Right lung (tissue), 5 donors: ENCODE results near the gene TTLL11. TPM values are rescaled to one million over a fixed set of nuclear protein-coding genes. Genes with fewer than 3 reads are reported as not detected.

Experiments used
- DNase-seq, 2 donors: peaks; one replicate each; pipeline ENCODE4 v3.0.0-alpha.2; 2013
- polyA plus RNA-seq, 5 donors: library from polyadenylated mRNA; unstranded; fragments of 120-200 nt; gene quantifications; one replicate each; pipeline versions ENCODE4 v1.2.1 to v1.2.3, GENCODE V29; 2013; ENCODE audit warnings: inconsistent platforms in 1 of 5, low replicate concordance in 1 of 5; ENCODE audit not compliant: insufficient read length in 5 of 5, insufficient read depth in 1 of 5

The TTLL11 gene
- polyA plus RNA-seq, 5 donors = 8.3 to 11.7 (median 10.0) TPM

- DNase-seq = no peak
Measured at GRCh38 chr9:121786998-121787422, 306.1 kb downstream of the TTLL11 start.

DNA sequence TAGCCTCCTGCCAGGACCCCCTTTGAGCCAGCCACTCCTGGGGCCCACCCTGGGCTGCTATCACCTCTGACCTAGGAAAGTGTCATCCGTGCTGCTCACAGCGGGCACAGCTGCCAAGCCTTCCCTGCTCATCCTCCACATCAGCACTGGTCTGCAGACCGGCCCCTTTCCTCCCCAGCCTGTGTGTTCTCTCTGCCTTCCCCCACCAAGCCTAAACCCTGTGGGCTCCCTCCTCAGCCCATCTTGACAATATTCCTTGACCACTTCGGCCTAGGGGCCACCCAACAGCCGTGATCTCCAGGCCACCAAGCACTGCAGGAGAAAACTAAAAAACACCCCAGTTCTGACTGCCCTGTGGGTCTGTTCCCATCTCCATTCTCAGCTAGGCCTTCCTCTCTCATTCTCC lies 306.6 kb downstream of the TTLL11 start:
- DNase-seq = no peak

DNA sequence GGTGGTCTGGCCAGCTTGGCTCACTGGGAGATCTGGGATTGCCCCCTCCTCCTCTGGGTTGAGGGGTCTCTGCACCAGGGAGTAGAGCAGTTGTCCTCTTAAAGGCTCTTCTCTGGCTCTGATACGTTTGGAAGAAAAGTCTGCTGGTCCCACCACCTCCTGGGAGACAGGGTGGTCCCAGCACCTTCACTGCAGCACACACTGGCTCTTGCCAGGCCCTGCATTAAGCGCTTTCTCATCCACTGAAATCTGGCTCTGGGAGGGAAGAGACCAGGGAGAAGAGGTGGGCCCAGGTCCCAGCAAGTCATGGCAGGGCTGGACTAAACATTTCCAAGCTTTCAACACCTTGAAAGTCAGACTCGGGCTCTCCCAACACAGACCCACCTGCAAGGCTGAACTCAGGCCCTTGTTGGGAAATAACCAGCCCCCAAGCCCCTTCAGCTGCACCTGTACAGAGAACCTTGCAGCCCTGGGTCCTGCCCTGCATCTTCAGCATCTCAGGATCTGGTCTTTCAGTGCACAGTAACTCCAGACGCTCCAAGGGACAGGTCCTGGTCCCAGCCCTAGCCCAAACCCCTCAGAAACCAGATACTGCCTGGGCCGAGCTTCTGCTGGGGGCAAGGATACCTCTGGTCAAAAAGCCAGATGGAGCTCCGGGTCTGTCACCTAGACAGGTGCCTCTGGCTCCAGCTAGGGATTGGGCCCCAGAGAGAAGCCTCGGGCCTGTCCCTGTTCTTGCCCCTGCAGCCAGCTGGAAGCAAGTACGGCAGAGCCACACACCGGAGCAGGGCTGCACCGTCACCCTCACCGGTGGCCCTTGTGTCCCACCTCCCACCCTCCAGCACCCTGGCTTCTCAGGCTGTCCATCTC lies 307.2 kb downstream of the TTLL11 start:
- DNase-seq = no peak

- DNase-seq = peak; percentile 41 to 43
Measured at GRCh38 chr9:121784731-121785411, 308.2 kb downstream of the TTLL11 start.

GRCh38 chr9:121783521-121784507 lies 309.3 kb downstream of the TTLL11 start:
- no peak for DNase-seq

DNA sequence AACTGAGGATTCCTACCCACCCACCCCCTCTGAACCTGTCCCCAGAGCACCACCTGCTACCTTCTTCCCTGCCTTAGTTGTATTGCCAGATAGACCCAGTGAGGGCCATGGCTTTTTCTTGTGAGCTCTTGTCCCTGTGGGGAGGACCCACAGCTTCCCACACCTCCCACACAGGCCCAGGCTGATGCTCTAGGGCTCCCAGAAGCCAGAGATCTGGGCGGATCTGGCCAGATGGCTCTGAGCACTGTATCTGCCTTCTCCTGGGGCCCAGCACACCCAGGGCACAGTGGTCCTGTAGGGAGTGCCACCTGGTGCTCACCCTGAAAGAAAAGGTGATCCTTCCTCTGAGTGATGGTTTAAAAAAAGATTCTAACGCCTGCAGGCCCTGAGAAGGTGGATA lies 310.0 kb downstream of the TTLL11 start:
- DNase-seq = no peak

DNA sequence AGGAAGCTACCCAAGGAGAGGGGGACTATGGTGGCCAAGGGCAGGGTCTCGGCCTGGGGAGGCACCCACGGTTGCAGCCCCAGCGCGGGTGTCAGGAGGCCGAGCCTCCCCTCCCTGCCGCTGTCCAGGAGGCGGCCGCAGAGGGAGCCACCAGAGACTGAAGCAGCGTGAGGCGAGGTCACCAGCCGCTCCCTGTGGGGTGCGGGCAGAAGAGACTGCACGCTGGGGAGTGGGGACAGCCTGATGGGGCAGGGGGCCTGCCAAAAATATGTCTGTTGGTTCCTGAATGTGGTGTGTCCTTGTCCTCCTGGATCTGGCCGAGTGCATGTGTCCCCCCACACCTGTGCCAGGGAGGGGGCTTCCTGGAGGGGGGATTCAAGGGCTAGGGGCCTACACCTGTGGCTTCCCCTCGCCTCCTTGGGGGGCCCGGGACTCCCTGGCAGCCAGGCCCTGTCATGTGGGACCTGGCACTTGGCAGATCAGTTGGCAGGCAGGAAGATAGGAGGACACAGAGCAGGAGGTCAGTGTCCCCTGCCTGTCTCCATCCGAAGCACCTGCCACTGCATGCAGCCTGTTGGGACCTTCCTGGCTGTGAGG lies 310.5 kb downstream of the TTLL11 start:
- no peak for DNase-seq

GRCh38 chr9:121781701-121782464 lies 311.2 kb downstream of the TTLL11 start:
- no peak for DNase-seq

DNA sequence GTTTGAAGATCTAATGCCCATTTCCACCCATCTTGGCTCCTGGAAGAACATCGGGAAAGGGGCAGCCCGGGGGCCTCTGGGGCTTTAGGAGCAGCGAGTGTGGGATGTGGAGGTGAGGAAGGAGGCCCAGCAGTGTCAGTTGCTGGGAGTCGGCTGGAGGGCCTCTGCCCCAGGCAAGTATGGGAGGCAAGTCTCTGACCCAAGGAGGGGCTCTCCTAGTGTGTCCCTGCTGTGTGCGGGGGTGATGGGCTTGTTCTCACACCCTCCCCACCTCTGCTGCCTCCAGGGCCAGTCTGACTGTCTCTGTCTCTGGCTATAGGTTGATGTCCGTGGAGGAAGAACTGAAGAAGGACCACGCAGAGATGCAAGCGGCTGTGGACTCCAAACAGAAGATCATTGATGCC lies 312.0 kb downstream of the TTLL11 start:
- no peak for DNase-seq

DNA sequence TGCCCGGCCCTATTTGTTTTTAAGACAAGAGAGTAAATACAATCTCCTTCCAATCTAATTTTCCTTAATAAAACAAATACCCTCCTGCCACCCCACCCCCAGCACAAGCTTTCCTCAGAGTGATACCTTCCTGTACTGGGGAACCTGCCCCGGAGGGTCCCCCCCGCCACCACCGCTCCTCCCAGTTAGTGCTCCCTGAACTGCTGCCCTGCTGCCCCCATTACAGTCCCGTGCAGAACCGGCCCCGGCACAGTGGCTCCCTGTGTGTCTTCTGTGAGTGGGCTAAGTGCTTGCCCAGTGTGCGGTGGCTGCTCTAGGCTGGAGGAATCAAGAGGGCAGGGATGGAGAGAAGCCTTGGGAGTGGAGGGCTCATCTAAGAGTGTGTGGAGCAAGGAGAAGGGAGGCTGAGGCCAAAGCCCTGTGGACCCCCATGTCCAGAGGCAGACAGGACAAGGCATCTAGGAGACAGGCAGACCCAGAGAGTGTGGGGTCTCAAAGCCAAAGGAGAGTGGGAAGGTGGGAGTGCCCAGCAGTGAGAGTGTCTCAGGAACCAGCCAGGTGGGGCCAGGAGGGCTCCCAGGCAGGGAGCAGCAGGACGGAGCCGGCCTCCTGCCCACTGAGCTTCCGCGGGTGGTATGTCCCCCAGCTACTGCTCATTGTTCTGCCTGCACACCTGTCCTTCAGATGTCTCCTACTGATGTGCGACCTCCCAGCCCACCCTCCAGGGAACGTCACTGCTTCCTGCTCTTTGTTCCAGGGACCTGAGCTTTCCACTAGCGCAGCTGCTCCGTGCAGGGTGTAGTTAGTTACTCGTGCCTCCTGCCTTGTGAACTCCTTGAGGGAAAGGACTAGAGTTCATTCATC lies 312.7 kb downstream of the TTLL11 start:
- no peak for DNase-seq

GRCh38 chr9:121779381-121780117 lies 313.6 kb downstream of the TTLL11 start:
- no peak for DNase-seq

DNA sequence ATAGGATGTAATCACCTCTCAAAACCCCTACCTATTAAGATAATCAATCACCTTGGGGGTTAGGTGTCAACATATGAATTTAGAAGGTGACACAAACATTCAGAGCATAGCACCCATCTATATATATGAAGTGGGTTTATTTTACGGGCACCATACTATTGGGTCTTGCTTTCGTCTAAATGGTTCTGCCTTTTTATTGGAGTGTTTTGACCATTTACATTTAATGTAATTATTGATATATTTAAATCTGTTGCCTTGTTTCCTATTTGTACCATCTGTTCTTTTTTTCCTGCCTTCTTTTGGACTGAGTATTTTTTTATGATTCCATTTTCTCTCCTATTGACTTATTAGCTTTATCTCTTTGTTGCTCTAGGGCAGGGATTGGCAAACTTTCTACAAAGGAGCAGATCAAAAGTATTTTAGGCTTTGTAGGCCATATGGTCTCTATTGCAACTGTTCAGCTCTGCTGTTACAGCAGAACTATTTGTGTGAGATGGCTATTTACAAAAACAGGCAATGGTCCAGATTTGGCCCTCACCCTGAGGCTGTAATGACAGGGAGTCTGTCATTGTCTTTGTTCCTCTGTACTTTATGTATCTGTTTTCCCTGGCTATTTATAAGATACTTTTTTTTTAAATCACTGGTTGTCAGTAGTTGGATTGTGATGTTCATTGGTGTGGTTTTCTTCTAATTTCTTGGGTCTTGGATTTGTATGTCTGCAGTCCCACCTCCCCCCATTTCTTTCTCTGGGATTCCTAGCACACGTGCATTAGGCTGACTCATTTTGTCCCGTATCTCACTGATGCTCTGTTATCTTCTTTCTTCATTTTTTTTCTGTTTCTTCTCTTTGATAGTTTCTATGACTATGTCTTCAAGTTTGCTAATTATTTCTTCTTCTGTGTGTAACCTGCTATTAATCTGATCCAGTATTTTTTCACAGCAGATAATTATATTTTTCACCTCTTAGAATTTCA lies 314.6 kb downstream of the TTLL11 start:
- no peak for DNase-seq

- DNase-seq = no peak
Measured at GRCh38 chr9:121776739-121777637, 316.1 kb downstream of the TTLL11 start.

GRCh38 chr9:121776001-121776738 lies 316.9 kb downstream of the TTLL11 start:
- no peak for DNase-seq

DNA sequence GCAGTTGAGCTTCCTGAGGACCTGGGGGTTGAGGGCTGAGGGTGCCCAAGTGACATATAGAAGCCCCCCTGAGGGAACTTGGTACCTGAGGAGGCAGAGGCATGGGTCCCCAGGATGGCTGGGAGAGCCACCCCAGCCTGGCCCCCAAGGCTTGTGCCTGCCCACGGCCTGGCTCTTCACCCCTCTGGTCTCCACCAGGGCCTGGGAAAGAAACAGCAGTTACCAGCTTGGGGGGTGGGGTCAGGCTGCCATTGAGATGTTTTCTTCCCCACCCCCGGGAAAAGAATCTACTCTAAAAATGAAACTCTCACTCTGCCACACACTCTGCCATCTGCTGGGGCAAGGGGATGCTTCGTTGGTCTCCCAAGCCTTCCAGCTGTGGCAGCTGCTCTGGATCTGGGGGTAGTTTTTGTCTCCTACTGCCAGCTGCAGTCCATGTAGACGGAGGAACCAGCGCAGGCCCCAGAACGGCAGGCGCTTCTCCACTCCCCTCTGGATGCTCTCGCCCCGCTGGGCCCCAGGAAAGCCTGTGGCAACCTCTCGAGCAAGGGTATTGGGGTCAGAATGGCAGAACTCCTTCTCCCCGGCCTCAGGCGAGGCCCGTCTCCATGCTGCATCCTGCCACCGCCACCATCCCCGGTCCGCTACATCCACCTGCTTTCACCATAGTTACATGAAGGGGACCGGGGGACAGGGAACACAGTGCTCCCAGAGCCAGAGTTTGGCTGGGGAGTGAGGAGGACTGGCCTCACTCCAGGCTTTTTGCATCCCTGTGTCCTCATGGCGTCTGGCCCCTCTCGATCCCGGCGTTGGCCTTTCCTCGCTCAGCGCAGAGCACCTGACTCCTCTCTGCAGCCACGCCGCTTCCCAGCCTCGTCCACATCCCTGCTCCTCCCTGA lies 318.1 kb downstream of the TTLL11 start:
- no peak for DNase-seq
